Measurements from ENCODE around the gene RPS6KA5.
A peak's percentile ranks its signal among the peaks of the same experiment; 100 is the strongest.
"Not testable (repeated sequence)": the region's sequence is repeated elsewhere in the genome, so short reads cannot be mapped to it uniquely, and the experiment has no call there.

The RPS6KA5 gene

DNA sequence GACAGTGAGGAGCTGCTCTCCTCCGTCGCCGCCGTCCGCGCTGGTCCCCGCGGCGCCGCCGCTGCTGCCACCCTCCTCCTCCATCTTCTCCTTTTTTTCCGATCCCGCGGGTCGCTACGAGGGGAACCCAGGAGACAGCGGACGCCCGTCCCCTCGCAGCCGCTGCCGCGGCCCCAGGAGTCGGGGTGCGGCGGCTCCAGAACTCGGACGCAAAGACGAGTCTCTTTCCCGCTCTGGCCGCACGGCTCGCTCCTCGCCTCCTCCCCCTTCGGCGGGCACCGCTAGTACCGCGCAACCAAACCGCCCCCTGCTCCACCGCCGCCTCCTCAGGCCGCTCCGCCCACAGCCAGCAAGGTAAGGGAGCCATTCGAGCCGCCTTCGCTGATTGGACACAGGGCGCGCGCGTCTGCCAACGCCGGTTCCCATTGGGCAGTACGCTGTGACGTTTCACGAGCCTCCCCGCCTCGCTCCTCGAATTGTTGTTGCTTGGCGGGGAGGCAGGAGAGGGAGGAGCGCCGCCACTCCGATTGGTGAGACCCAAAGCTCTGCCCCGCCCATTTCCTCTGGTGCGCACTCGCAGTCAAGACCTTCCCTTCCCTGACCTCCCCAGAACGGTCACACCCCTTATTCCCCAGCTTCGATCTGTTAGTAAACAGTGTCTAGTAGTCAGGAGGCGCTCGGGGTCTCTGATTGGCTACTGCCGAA, at the start of gene RPS6KA5:
Gene RPS6KA5, minus strand, starts transcription at position 291 of the 705 bp plus-strand sequence. Its CDS starts 207 bp downstream, at position 84.
- Mint-ChIP-seq H3K27me3 (no peaks in the 10 kb centered on the region), H3K27ac (peak within 1 kb of the TSS; percentile 57 to 86), H3K4me1 (peaks cover 62% of the 10 kb centered on the region), H3K9me3 (peaks cover 0 to 3% of the 10 kb centered on the region in 2 donors), H3K4me3 (peak within 1 kb of the TSS; percentile 91 to 94)
- peak; percentile 99 to 100 for DNase-seq
- peak; percentile 87 for ATAC-seq

GRCh38 chr14:91108941-91109611, 48.6 kb upstream of the RPS6KA5 start:
- DNase-seq (peak; percentile 46 to 56), ATAC-seq (peak; percentile 51)
- H3K27ac Mint-ChIP-seq, result peak overlapping the region; percentile 96 to 98
- H3K4me1 Mint-ChIP-seq, result peaks cover 59% of the 10 kb centered on the region
- H3K4me3 Mint-ChIP-seq, result peak overlapping the region; percentile 69 to 75
- no peaks in the 10 kb centered on the region for H3K27me3 Mint-ChIP-seq
- H3K9me3 Mint-ChIP-seq, result no peaks in the 10 kb centered on the region

GRCh38 chr14:91103116-91103515, 42.7 kb upstream of the RPS6KA5 start:
- H3K4me1 Mint-ChIP-seq, result peaks cover 8% of the 10 kb centered on the region
- no peaks in the 10 kb centered on the region for H3K27me3 Mint-ChIP-seq
- H3K9me3 Mint-ChIP-seq, result no peaks in the 10 kb centered on the region
- DNase-seq, result no peak
- H3K4me3 Mint-ChIP-seq, result no peak overlapping the region
- H3K27ac Mint-ChIP-seq, result no peak overlapping the region
- ATAC-seq, result no peak

- DNase-seq, result no peak
- H3K4me1 Mint-ChIP-seq, result no peaks in the 10 kb centered on the region
- ATAC-seq, result no peak
- H3K27ac Mint-ChIP-seq, result peak overlapping the region in 1 of 2 donors; percentile 15
- H3K27me3 Mint-ChIP-seq, result no peaks in the 10 kb centered on the region
- no peaks in the 10 kb centered on the region for H3K9me3 Mint-ChIP-seq
- H3K4me3 Mint-ChIP-seq, result no peak overlapping the region
These were observed 39.7 kb upstream of the RPS6KA5 start for GRCh38 chr14:91100102-91100501.

DNA sequence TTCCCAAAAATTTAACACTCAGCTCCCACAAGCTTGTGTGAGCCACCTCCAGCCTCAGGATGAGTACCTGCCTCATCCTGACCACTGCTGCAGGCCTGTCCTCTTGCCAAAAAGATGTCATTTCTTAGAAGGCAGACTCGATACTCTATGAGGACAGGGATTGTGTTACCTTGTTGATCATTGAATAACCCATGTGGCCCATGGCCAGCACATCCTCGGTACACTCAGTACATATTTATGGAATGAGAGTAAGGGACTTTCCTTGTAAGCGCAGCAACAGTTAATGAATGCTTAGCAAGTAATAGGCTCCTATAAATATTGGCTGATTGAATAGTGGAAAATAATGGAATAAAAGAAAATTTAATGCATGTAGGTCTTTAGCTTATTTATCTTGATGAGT, 38.1 kb upstream of the RPS6KA5 start:
- Mint-ChIP-seq H3K27me3 (no peaks in the 10 kb centered on the region), H3K27ac (no peak overlapping the region), H3K9me3 (no peaks in the 10 kb centered on the region), H3K4me1 (no peaks in the 10 kb centered on the region), H3K4me3 (no peak overlapping the region)
- DNase-seq (no peak), ATAC-seq (no peak)

DNA sequence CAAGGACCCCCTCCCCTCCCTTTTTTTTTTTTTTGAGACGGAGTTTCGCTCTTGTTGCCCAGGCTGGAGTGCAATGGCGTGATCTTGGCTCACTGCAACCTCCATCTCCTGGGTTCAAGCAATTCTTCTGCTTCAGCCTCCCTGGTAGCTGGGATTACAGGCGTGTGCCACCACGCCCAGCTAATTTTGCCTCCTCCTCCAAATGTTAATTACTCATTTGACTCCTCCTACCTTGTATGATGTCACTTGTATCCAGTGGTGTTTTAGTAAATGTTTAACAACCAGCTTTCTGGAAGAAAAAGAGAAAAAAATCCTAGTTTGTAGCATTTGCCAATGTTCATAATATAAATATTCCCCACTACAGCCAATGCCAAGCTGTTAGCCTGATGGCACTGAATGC, 37.2 kb upstream of the RPS6KA5 start:
- not testable (repeated sequence) for H3K27me3 Mint-ChIP-seq, H3K9me3 Mint-ChIP-seq, H3K27ac Mint-ChIP-seq, DNase-seq, ATAC-seq, H3K4me3 Mint-ChIP-seq, H3K4me1 Mint-ChIP-seq

- no peaks in the 10 kb centered on the region for H3K9me3 Mint-ChIP-seq
- H3K27me3 Mint-ChIP-seq, result peaks cover 6% of the 10 kb centered on the region
- DNase-seq (no peak), ATAC-seq (no peak)
- H3K4me1 Mint-ChIP-seq, result peaks cover 13% of the 10 kb centered on the region
- no peak overlapping the region for H3K4me3 Mint-ChIP-seq
- no peak overlapping the region for H3K27ac Mint-ChIP-seq
These were observed 34.7 kb upstream of the RPS6KA5 start for GRCh38 chr14:91095178-91095577.

DNA sequence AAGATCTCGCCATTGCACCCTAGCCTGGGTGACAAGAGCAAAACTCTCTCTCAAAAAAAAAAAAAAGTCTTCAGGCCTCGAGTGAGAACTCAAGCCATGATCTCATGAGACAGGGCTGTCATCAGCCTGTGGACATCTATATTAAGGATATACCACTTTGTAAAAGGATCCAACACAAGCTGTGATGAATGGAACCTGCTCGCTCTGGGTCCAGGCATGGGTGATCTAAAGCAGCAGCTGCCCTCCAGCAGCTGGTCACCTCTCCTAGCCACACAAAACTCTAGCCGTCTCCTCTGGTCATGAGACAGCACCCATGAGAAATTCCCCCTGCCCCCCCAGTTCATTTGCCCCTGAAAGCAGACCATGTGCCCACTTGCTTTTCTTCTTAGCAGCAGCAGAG, 34.3 kb upstream of the RPS6KA5 start:
- DNase-seq (no peak), ATAC-seq (no peak)
- Mint-ChIP-seq H3K27ac (no peak overlapping the region), H3K4me3 (no peak overlapping the region), H3K9me3 (no peaks in the 10 kb centered on the region), H3K27me3 (peaks cover 7% of the 10 kb centered on the region), H3K4me1 (peaks cover 17% of the 10 kb centered on the region)

- DNase-seq, H3K9me3 Mint-ChIP-seq, H3K27me3 Mint-ChIP-seq, H3K27ac Mint-ChIP-seq, H3K4me3 Mint-ChIP-seq, ATAC-seq: not testable (repeated sequence)
- H3K4me1 Mint-ChIP-seq, result peaks cover 17% of the 10 kb centered on the region
These were observed 33.5 kb upstream of the RPS6KA5 start for GRCh38 chr14:91093743-91094472.

DNA sequence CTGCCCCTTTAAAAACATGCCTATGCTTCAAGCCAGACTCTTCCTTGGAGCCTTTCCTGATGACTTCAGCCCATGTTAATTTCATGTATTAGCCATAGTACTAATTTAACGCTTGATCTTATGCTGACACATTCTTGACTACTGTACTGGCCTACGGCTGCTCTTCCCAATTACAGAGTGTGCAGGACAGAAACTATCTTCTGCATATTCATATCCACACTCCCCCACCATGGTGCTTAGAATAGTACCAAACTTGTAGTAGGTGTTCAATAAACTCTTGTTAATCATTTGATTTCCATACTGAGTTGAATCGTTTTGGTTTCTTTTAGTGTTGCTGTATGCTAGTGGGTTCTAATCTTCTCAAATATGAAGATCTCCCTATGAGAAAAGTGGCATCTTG, 31.6 kb upstream of the RPS6KA5 start:
- Mint-ChIP-seq H3K9me3 (no peaks in the 10 kb centered on the region), H3K4me1 (peaks cover 31% of the 10 kb centered on the region), H3K4me3 (no peak overlapping the region), H3K27ac (no peak overlapping the region), H3K27me3 (peaks cover 7% of the 10 kb centered on the region)
- DNase-seq, result no peak
- ATAC-seq, result no peak

DNA sequence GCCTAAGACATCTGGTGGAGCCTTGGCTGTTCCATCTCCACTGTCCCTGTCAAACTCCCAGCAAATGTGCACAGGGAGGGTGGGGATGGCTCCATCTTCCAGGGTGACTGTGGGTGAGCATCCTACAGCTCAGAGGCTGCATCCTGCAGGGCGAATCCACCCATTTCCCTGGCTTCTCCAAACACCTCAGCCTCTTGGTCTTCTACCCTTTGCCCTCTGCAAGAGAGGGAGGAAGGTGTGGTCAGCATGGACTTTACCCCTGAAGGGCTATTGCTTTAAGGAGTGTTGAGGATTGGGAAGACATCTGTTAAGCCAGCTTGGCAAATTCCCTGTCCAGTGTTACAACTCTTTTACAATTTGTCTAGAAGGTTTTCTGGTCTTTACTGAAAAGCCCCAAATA, 30.3 kb upstream of the RPS6KA5 start:
- DNase-seq (no peak), ATAC-seq (no peak)
- Mint-ChIP-seq H3K4me3 (no peak overlapping the region), H3K9me3 (no peaks in the 10 kb centered on the region), H3K4me1 (peaks cover 35% of the 10 kb centered on the region), H3K27me3 (peaks cover 7% of the 10 kb centered on the region), H3K27ac (no peak overlapping the region)

- H3K4me3 Mint-ChIP-seq, result no peak overlapping the region
- H3K27me3 Mint-ChIP-seq, result peaks cover 12% of the 10 kb centered on the region
- H3K9me3 Mint-ChIP-seq, result no peaks in the 10 kb centered on the region
- no peak for DNase-seq
- peaks cover 35% of the 10 kb centered on the region for H3K4me1 Mint-ChIP-seq
- no peak overlapping the region for H3K27ac Mint-ChIP-seq
- ATAC-seq, result no peak
These were observed 29.6 kb upstream of the RPS6KA5 start for GRCh38 chr14:91089958-91090535.

DNA sequence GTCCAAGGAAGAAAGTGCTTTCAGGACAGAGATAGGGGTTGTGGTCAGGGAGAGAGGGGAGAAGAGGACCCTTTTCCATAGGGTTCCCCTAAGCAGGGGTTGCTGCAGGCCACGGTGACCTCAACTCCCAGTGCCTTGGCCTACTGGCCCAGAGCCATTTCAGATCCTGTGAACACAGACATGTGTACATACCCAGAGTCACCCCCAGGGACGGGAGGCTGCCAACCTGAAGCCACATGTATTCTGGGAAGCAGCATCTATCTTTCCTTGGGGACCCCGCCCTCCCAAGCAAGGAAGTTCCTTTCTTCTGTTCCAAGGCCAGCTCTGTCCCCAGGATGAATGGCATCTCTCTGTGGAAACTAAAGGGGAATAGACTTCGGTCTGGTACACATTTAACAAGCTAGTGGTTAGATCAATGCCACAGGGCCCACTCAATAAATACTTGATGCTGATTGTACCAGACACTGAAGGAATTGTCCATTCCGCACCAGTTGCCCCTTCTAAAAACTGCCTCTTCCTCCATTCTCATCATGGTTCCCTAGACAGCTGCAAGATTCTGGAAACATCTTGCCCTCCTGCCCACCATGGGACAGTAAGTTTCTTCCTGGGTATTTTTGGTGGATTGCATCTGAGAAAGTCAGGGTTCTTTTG, 28.3 kb upstream of the RPS6KA5 start:
- H3K27ac Mint-ChIP-seq, result no peak overlapping the region

GRCh38 chr14:91087470-91087869, 27.0 kb upstream of the RPS6KA5 start:
- peak overlapping the region; percentile 74 to 89 for H3K27ac Mint-ChIP-seq
- H3K27me3 Mint-ChIP-seq, result peaks cover 19% of the 10 kb centered on the region
- ATAC-seq, H3K9me3 Mint-ChIP-seq, H3K4me3 Mint-ChIP-seq, DNase-seq: not testable (repeated sequence)
- H3K4me1 Mint-ChIP-seq, result peaks cover 35% of the 10 kb centered on the region

More for the DNA sequence above, 28.3 kb upstream of the RPS6KA5 start:
- no peaks in the 10 kb centered on the region for H3K9me3 Mint-ChIP-seq
- H3K27me3 Mint-ChIP-seq, result peaks cover 19% of the 10 kb centered on the region
- ATAC-seq, result no peak
- no peak overlapping the region for H3K4me3 Mint-ChIP-seq
- no peak for DNase-seq
- H3K4me1 Mint-ChIP-seq, result peaks cover 35% of the 10 kb centered on the region

- Mint-ChIP-seq H3K27ac (no peak overlapping the region), H3K4me1 (peaks cover 26% of the 10 kb centered on the region), H3K27me3 (peaks cover 12% of the 10 kb centered on the region), H3K9me3 (no peaks in the 10 kb centered on the region), H3K4me3 (no peak overlapping the region)
- DNase-seq (no peak), ATAC-seq (no peak)
These were observed 24.1 kb upstream of the RPS6KA5 start for GRCh38 chr14:91084516-91084915.
